Measurements from ENCODE around the gene FAR2. TPM values are rescaled to one million over a fixed set of nuclear protein-coding genes. Genes with fewer than 3 reads are reported as not detected.

The FAR2 gene
- total RNA-seq, 1 donor from 2014 or later = 6.9 TPM

DNA sequence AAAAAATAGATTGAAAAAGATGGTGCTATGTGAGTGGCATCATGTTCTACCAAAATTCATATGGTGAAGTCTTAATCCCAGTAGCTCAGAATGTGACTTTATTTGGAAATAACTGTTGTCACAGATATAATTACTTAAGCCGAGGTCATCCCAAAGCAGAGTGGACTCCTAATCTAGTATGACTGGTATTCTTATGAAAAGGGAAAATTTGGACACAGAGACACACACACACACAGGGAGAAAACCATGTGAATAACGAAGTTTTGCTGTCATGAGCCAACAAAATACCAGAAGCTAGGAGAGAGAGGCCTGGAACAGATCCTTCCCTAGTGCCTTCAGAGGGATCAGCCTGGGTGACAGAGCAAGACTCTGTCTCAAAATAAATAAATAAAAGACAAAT lies 62.6 kb downstream of the FAR2 start:
- DNase-seq = no peak
- no peak for TF ChIP-seq CTCF (IDR thresholded peaks at IDR 0.05; ENCODE audit: partially characterized antibody, unreplicated experiment)
- Mint-ChIP-seq H3K9me3 (ENCODE audit: unreplicated experiment) (no peaks in the 10 kb centered on the region), H3K4me3 (ENCODE audit: unreplicated experiment) (no peak overlapping the region), H3K4me1 (ENCODE audit: low read depth, unreplicated experiment) (peaks cover 6% of the 10 kb centered on the region), H3K27ac (ENCODE audit: unreplicated experiment) (no peak overlapping the region), H3K36me3 (ENCODE audit: unreplicated experiment) (no peaks in the 10 kb centered on the region), H3K27me3 (ENCODE audit: unreplicated experiment) (no peaks in the 10 kb centered on the region)

DNA sequence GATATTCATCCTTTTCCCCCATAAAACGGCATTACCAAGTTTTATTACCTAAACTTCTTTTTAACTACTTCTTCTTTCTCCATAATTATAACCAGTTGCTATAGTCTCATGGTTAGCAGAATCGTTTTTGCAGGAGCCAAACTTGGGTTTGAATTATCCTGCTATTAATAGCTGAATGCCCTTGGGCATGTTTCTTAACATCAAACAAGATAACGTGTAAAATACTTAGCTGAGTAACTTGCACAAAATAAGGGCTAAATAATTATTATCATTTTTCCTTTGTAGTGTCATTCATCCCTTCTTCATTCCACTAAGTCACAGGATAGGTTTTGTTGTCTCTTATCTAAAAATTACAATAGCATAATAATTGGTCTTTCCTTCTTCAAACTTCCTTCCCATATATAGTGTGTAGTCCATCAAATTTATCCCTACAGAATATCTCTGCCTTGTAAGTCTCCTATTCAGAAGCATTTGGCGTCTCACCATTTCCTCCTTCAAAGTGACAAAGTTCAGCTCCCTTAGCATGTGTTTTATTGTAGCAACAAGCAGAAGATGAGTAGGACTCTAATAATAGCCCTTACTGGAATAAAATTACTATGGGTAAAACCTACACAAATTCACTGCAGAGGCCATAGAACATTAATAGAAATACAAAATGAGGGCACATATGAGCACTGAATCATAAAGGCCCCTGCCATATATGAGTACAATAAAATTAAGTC lies 63.8 kb downstream of the FAR2 start:
- Mint-ChIP-seq H3K27me3 (ENCODE audit: unreplicated experiment) (no peaks in the 10 kb centered on the region), H3K36me3 (ENCODE audit: unreplicated experiment) (no peaks in the 10 kb centered on the region), H3K4me1 (ENCODE audit: low read depth, unreplicated experiment) (peaks cover 14% of the 10 kb centered on the region), H3K4me3 (ENCODE audit: unreplicated experiment) (no peak overlapping the region), H3K27ac (ENCODE audit: unreplicated experiment) (no peak overlapping the region), H3K9me3 (ENCODE audit: unreplicated experiment) (no peaks in the 10 kb centered on the region)
- TF ChIP-seq CTCF (IDR thresholded peaks at IDR 0.05; ENCODE audit: partially characterized antibody, unreplicated experiment) = no peak
- no peak for DNase-seq

DNA sequence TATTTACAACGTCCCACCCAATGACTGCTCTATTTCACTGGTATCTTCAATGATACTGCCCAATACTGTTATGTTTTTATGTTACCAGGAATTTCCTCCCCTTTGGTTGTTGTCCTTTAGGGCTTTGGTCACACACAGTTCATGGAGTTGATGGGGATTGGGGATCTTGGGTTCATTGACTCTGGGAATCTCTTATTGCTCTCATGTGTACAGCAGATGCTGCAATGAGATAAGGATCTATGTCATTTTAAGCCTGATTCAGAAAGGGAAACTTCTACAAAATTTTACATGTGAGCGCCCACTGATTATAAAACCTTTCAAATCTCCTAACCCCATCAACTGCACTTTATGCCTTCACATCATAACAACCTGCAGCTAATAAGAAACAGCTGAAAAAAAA lies 67.2 kb downstream of the FAR2 start:
- Mint-ChIP-seq H3K27ac (ENCODE audit: unreplicated experiment) (no peak overlapping the region), H3K36me3 (ENCODE audit: unreplicated experiment) (peaks cover 2% of the 10 kb centered on the region), H3K4me3 (ENCODE audit: unreplicated experiment) (no peak overlapping the region), H3K27me3 (ENCODE audit: unreplicated experiment) (no peaks in the 10 kb centered on the region), H3K4me1 (ENCODE audit: low read depth, unreplicated experiment) (peaks cover 14% of the 10 kb centered on the region), H3K9me3 (ENCODE audit: unreplicated experiment) (no peaks in the 10 kb centered on the region)
- no peak for TF ChIP-seq CTCF (IDR thresholded peaks at IDR 0.05; ENCODE audit: partially characterized antibody, unreplicated experiment)
- DNase-seq = no peak

DNA sequence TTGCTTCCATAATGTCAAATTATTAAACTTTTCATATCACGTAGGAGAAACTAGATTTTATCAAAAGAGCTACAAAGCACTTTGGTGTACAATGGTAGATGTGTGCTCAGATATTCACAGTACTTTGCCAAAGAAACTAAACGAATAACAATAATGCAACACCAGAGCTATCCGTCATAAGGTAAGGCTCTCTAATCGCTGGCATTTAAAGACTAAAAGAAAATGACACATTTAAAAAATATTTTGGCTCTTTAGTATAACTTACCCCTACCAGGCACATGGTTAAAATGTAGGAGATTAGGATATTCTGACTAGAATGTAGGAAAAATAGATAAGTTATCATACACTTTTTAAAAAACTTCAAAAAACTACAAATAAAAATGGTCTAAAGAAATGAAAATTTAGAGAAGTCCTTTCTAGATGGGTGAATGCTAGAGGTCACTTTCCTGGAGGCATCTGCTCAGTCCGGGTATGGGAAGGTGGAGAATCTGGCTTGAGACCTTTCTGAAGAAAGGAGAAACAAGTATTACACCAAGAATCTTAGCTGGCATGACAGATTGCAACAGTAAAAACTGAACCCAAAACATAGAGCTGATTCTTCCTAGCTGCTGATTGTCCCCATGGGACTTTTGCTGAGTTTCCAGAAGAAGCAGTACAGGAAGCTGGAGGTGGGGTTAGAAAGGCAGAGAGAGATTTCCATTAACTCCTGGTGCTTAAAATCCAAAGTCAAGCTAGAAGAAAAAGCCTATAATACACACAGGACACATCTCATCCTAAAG lies 67.9 kb downstream of the FAR2 start:
- Mint-ChIP-seq H3K27ac (ENCODE audit: unreplicated experiment) (no peak overlapping the region), H3K36me3 (ENCODE audit: unreplicated experiment) (peaks cover 6% of the 10 kb centered on the region), H3K9me3 (ENCODE audit: unreplicated experiment) (no peaks in the 10 kb centered on the region), H3K4me3 (ENCODE audit: unreplicated experiment) (no peak overlapping the region), H3K27me3 (ENCODE audit: unreplicated experiment) (no peaks in the 10 kb centered on the region), H3K4me1 (ENCODE audit: low read depth, unreplicated experiment) (peaks cover 14% of the 10 kb centered on the region)
- TF ChIP-seq CTCF (IDR thresholded peaks at IDR 0.05; ENCODE audit: partially characterized antibody, unreplicated experiment) = no peak
- no peak for DNase-seq
